GM12878 (cell line): Measurements from ENCODE around the gene TBC1D10A.

Source experiments
- BHLHE40 ChIP-seq, 2 experiments: fragments of 450-650 bp in 1 of 2; IDR thresholded peaks; 2 replicates each; pipeline ENCODE4 v1.6.1; 2011 to 2017; ENCODE audit warnings: low read depth in 2 of 2, borderline replicate concordance in 1 of 2, improper control_type of control experiment in 1 of 2, low read length in 1 of 2, mild to moderate bottlenecking in 1 of 2
- JUND ChIP-seq: IDR thresholded peaks from 2 replicates; pipeline ENCODE4 v1.6.1; 2012; ENCODE audit warnings: low read depth, mild to moderate bottlenecking, low read length, improper control_type of control experiment, moderate library complexity
- KDM1A ChIP-seq: fragments of 200-600 bp; sonication (generic); IDR thresholded peaks from 2 replicates; pipeline ENCODE4 v1.6.1; 2016; ENCODE audit warnings: borderline replicate concordance
- NRF1 ChIP-seq: conservative IDR thresholded peaks from 2 replicates; pipeline ENCODE4 v1.6.1; 2011; ENCODE audit warnings: mild to moderate bottlenecking, low read depth, low read length, improper control_type of control experiment
- POLR2A ChIP-seq: IDR thresholded peaks from 2 replicates; pipeline ENCODE4 v1.6.1; 2011; ENCODE audit warnings: low read depth, mild to moderate bottlenecking, low read length
- POLR2AphosphoS5 ChIP-seq: IDR thresholded peaks from 2 replicates; pipeline ENCODE4 v1.6.1; 2011; ENCODE audit warnings: mild to moderate bottlenecking, low read length, inconsistent platforms
- SP1 ChIP-seq: IDR thresholded peaks from one replicate; pipeline ENCODE4 v1.6.1; 2011; ENCODE audit warnings: low read depth, low read length
- SRF ChIP-seq, 2 experiments: IDR thresholded peaks; 2 replicates each; pipeline ENCODE4 v1.6.1; 2011; ENCODE audit warnings: low read depth in 2 of 2, low read length in 2 of 2, mild to moderate bottlenecking in 1 of 2, moderate library complexity in 1 of 2
- ZBTB11 ChIP-seq: fragments of 450-650 bp; formaldehyde crosslinking; IDR thresholded peaks from 2 replicates; pipeline ENCODE4 v1.5.0; 2022; ENCODE audit warnings: mild to moderate bottlenecking, missing genetic modification characterization
- ZBTB4 ChIP-seq: fragments of 450-650 bp; formaldehyde crosslinking; IDR thresholded peaks from 2 replicates; pipeline ENCODE4 v1.4.0; 2022; ENCODE audit warnings: mild to moderate bottlenecking, moderate library complexity
- ZNF274 ChIP-seq: IDR thresholded peaks from one replicate; pipeline ENCODE4 v1.8.0; 2011; ENCODE audit not compliant: insufficient read length, insufficient read depth
- ZNF384 ChIP-seq: IDR thresholded peaks from 2 replicates; pipeline ENCODE4 v1.6.1; 2012; ENCODE audit warnings: low read depth, mild to moderate bottlenecking, low read length, improper control_type of control experiment, borderline replicate concordance
- TF ChIP-seq, protein P1 (sequence below): IDR thresholded peaks from 2 replicates; pipeline ENCODE4 v1.6.1; 2011; ENCODE audit warnings: borderline replicate concordance, low read depth, mild to moderate bottlenecking, moderate library complexity, mixed read lengths, low read length; ENCODE audit not compliant: insufficient read depth; ENCODE audit errors: extremely low read length

GRCh38 chr22:30332551-30332950 is 5.8 kb upstream of the TBC1D10A start:
- TF ChIP-seq ZNF274: no peak
- TF ChIP-seq, protein P1, sequence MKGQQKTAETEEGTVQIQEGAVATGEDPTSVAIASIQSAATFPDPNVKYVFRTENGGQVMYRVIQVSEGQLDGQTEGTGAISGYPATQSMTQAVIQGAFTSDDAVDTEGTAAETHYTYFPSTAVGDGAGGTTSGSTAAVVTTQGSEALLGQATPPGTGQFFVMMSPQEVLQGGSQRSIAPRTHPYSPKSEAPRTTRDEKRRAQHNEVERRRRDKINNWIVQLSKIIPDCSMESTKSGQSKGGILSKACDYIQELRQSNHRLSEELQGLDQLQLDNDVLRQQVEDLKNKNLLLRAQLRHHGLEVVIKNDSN: no peak
- TF ChIP-seq SRF (IDR thresholded peaks at IDR 0.05; ENCODE audit: low read depth in 2 of 2, low read length in 2 of 2): no peak
- no peak for TF ChIP-seq ZBTB4
- TF ChIP-seq BHLHE40 (IDR thresholded peaks at IDR 0.05; ENCODE audit: borderline replicate concordance in 1 of 2, low read depth in 2 of 2, low read length in 1 of 2): no peak
- TF ChIP-seq ZNF384: no peak
- TF ChIP-seq NRF1: no peak
- no peak for TF ChIP-seq SP1
- TF ChIP-seq JUND: no peak
- TF ChIP-seq POLR2AphosphoS5: 0 out of 2 replicates have a peak, but pooled peaks have one; percentile 20
- TF ChIP-seq POLR2A: no peak
- no peak for TF ChIP-seq ZBTB11
- TF ChIP-seq KDM1A: no peak
